HepG2 (cell line): Measurements from ENCODE around the gene AP2B1. TPM values are rescaled to one million over a fixed set of nuclear protein-coding genes. Genes with fewer than 3 reads are reported as not detected.

ENCODE experiments used
- HOXA9 ChIP-seq: sonication (generic); formaldehyde crosslinking; IDR thresholded peaks from 2 replicates; pipeline ENCODE4 v1.8.1; 2022; ENCODE audit warnings: missing genetic modification reagents, mild to moderate bottlenecking, moderate library complexity, borderline replicate concordance
- IRF2 ChIP-seq: IDR thresholded peaks from 2 replicates; pipeline ENCODE4 v1.6.1; 2018; ENCODE audit warnings: missing genetic modification reagents, missing compliant biosample characterization
- NAIF1 ChIP-seq: sonication (generic); formaldehyde crosslinking; IDR thresholded peaks from 2 replicates; pipeline ENCODE4 v1.5.0; 2020; ENCODE audit warnings: mild to moderate bottlenecking, missing genetic modification reagents, borderline replicate concordance
- XBP1 ChIP-seq: sonication (generic); formaldehyde crosslinking; IDR thresholded peaks from 2 replicates; pipeline ENCODE4 v1.5.0; 2020; ENCODE audit warnings: missing genetic modification reagents
- ZFP36 ChIP-seq: fragments of 150-350 bp; IDR thresholded peaks from 2 replicates; pipeline ENCODE4 v1.6.1; 2018; ENCODE audit warnings: borderline replicate concordance, low read length, low read depth; ENCODE audit not compliant: partially characterized antibody
- ZNF230 ChIP-seq: sonication (generic); formaldehyde crosslinking; IDR thresholded peaks from 2 replicates; pipeline ENCODE4 v1.4.0; 2020; ENCODE audit warnings: mild to moderate bottlenecking, missing genetic modification reagents
- ZNF282 ChIP-seq: fragments of 450-650 bp; IDR thresholded peaks from 2 replicates; pipeline ENCODE4 v1.6.1; 2018; ENCODE audit not compliant: partially characterized antibody
- ZNF484 ChIP-seq: sonication (generic); formaldehyde crosslinking; IDR thresholded peaks from 2 replicates; pipeline ENCODE4 v1.5.1; 2020; ENCODE audit warnings: mild to moderate bottlenecking, low read depth, missing genetic modification reagents, borderline replicate concordance
- ZNF660 ChIP-seq: sonication (generic); formaldehyde crosslinking; IDR thresholded peaks from 2 replicates; pipeline ENCODE4 v1.5.1; 2020; ENCODE audit warnings: mild to moderate bottlenecking, low read depth, missing genetic modification reagents, borderline replicate concordance
- polyA plus RNA-seq, 8 experiments: library from polyadenylated mRNA; depleted of rRNA in 3 of 8; stranded (reverse) in 7 of 8; unstranded in 1 of 8; fragments of >200 nt; fragmentation: Illumina TruSeq in 4 of 8; extraction: Trizol in 4 of 8; gene quantifications; 2 replicates each; pipeline versions ENCODE4 v1.2.1 to v1.2.3, GENCODE V29; 2011 to 2016; ENCODE audit warnings: low read depth in 4 of 8, missing spikeins in 1 of 8, mixed read lengths in 1 of 8; ENCODE audit not compliant: insufficient read depth in 1 of 8
- total RNA-seq, 5 experiments: library from RNA; depleted of rRNA; stranded (reverse); fragments of >200 nt; fragmentation: Illumina TruSeq; extraction: Trizol; gene quantifications; 2 replicates each; pipeline ENCODE4 v1.2.3, GENCODE V29; 2016; ENCODE audit warnings: low read depth in 1 of 5
- TF ChIP-seq, protein P1 (sequence below): IDR thresholded peaks from 2 replicates; pipeline ENCODE4 v1.6.1; 2016
- TF ChIP-seq, protein P2 (sequence below): sonication (generic); formaldehyde crosslinking; IDR thresholded peaks from 2 replicates; pipeline ENCODE4 v1.5.1; 2020; ENCODE audit warnings: mild to moderate bottlenecking, missing genetic modification reagents, borderline replicate concordance
- TF ChIP-seq, protein P3 (sequence below): IDR thresholded peaks from 2 replicates; pipeline ENCODE4 v1.6.1; 2018; ENCODE audit warnings: missing genetic modification reagents
- TF ChIP-seq, protein P4 (sequence below): sonication (generic); formaldehyde crosslinking; IDR thresholded peaks from 2 replicates; pipeline ENCODE4 v1.4.0; 2020; ENCODE audit warnings: missing genetic modification reagents, mild to moderate bottlenecking, borderline replicate concordance
- TF ChIP-seq, protein P5 (sequence below): sonication (generic); IDR thresholded peaks from 2 replicates; pipeline ENCODE4 v1.6.1; 2016; ENCODE audit warnings: low read depth, borderline replicate concordance

AP2B1 gene
- total and polyA plus RNA-seq, 2 of the 13 experiments (the other 11 are each of a cell fraction or from before 2014, with no cell fraction given), result 23.8 to 71.3 TPM

DNA sequence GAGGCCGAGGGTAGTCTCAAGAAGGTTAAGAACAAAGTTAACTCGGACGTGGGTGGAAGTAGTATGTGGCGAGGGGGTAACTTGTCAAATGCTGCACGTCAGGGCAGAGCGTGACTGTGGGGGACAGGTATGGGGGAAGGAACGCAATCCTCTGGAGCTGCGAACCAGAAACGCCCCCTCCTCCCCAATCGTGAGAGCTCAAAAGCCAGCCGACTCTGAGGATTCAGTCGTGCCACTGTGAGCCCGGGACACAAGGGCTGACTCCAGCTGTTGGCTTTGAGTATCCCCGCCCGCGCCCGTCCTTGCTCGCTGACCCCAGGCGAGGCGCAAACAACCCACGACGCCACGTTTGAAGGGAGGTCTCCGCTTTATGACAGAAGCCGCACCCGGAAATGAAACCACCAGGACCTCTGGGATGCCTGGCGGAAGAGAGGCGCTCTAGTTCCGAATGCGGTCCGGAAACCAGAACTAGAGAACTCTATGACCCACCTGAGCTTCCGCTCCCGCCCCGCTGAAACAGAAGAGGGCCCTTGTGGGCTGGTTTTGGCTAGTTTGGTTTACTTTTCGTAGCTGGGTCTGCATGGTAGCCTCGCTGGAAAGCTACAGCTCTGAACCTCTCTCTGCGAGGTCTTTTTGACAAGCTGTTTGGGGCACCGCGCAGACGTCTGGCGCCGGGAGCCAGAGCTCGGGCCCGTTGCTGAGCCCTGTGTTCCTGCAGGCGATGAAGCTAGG lies 8.8 kb upstream of the AP2B1 start, which contains the start of gene PEX12 (continued):
- TF ChIP-seq ZNF230 (CRISPR knock-in tag), result peak; percentile 69; the same call in 1 of the 2 replicates
- no peak for TF ChIP-seq ZFP36
- TF ChIP-seq ZNF660, result no peak
- peak; percentile 18; the same call in 1 of the 2 replicates for TF ChIP-seq HOXA9 (CRISPR knock-in tag)
- TF ChIP-seq IRF2 (CRISPR knock-in tag), result peak; percentile 93
- TF ChIP-seq NAIF1 (CRISPR knock-in tag), result no peak; the same call in 1 of the 2 replicates
- TF ChIP-seq, protein P1, sequence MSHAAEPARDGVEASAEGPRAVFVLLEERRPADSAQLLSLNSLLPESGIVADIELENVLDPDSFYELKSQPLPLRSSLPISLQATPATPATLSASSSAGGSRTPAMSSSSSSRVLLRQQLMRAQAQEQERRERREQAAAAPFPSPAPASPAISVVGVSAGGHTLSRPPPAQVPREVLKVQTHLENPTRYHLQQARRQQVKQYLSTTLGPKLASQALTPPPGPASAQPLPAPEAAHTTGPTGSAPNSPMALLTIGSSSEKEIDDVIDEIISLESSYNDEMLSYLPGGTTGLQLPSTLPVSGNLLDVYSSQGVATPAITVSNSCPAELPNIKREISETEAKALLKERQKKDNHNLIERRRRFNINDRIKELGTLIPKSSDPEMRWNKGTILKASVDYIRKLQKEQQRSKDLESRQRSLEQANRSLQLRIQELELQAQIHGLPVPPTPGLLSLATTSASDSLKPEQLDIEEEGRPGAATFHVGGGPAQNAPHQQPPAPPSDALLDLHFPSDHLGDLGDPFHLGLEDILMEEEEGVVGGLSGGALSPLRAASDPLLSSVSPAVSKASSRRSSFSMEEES, result peak; percentile 21; the same call in 1 of the 2 replicates
- no peak for TF ChIP-seq ZNF484 (CRISPR knock-in tag)
- TF ChIP-seq, protein P2, sequence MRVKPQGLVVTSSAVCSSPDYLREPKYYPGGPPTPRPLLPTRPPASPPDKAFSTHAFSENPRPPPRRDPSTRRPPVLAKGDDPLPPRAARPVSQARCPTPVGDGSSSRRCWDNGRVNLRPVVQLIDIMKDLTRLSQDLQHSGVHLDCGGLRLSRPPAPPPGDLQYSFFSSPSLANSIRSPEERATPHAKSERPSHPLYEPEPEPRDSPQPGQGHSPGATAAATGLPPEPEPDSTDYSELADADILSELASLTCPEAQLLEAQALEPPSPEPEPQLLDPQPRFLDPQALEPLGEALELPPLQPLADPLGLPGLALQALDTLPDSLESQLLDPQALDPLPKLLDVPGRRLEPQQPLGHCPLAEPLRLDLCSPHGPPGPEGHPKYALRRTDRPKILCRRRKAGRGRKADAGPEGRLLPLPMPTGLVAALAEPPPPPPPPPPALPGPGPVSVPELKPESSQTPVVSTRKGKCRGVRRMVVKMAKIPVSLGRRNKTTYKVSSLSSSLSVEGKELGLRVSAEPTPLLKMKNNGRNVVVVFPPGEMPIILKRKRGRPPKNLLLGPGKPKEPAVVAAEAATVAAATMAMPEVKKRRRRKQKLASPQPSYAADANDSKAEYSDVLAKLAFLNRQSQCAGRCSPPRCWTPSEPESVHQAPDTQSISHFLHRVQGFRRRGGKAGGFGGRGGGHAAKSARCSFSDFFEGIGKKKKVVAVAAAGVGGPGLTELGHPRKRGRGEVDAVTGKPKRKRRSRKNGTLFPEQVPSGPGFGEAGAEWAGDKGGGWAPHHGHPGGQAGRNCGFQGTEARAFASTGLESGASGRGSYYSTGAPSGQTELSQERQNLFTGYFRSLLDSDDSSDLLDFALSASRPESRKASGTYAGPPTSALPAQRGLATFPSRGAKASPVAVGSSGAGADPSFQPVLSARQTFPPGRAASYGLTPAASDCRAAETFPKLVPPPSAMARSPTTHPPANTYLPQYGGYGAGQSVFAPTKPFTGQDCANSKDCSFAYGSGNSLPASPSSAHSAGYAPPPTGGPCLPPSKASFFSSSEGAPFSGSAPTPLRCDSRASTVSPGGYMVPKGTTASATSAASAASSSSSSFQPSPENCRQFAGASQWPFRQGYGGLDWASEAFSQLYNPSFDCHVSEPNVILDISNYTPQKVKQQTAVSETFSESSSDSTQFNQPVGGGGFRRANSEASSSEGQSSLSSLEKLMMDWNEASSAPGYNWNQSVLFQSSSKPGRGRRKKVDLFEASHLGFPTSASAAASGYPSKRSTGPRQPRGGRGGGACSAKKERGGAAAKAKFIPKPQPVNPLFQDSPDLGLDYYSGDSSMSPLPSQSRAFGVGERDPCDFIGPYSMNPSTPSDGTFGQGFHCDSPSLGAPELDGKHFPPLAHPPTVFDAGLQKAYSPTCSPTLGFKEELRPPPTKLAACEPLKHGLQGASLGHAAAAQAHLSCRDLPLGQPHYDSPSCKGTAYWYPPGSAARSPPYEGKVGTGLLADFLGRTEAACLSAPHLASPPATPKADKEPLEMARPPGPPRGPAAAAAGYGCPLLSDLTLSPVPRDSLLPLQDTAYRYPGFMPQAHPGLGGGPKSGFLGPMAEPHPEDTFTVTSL, result no peak
- TF ChIP-seq XBP1, result no peak
- TF ChIP-seq, protein P3, sequence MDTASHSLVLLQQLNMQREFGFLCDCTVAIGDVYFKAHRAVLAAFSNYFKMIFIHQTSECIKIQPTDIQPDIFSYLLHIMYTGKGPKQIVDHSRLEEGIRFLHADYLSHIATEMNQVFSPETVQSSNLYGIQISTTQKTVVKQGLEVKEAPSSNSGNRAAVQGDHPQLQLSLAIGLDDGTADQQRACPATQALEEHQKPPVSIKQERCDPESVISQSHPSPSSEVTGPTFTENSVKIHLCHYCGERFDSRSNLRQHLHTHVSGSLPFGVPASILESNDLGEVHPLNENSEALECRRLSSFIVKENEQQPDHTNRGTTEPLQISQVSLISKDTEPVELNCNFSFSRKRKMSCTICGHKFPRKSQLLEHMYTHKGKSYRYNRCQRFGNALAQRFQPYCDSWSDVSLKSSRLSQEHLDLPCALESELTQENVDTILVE (CRISPR knock-in tag), result peak; percentile 62; the same call in 1 of the 2 replicates
- TF ChIP-seq, protein P4, sequence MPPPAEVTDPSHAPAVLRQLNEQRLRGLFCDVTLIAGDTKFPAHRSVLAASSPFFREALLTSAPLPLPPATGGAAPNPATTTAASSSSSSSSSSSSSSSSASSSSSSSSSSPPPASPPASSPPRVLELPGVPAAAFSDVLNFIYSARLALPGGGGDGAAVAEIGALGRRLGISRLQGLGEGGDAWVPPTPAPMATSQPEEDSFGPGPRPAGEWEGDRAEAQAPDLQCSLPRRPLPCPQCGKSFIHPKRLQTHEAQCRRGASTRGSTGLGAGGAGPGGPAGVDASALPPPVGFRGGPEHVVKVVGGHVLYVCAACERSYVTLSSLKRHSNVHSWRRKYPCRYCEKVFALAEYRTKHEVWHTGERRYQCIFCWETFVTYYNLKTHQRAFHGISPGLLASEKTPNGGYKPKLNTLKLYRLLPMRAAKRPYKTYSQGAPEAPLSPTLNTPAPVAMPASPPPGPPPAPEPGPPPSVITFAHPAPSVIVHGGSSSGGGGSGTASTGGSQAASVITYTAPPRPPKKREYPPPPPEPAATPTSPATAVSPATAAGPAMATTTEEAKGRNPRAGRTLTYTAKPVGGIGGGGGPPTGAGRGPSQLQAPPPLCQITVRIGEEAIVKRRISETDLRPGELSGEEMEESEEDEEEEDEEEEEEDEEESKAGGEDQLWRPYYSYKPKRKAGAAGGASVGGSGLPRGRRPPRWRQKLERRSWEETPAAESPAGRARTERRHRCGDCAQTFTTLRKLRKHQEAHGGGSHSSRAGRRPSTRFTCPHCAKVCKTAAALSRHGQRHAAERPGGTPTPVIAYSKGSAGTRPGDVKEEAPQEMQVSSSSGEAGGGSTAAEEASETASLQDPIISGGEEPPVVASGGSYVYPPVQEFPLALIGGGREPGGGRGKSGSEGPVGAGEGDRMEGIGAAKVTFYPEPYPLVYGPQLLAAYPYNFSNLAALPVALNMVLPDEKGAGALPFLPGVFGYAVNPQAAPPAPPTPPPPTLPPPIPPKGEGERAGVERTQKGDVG (CRISPR knock-in tag), result peak; percentile 72; the same call in 1 of the 2 replicates
- no peak for TF ChIP-seq ZNF282
- TF ChIP-seq, protein P5, sequence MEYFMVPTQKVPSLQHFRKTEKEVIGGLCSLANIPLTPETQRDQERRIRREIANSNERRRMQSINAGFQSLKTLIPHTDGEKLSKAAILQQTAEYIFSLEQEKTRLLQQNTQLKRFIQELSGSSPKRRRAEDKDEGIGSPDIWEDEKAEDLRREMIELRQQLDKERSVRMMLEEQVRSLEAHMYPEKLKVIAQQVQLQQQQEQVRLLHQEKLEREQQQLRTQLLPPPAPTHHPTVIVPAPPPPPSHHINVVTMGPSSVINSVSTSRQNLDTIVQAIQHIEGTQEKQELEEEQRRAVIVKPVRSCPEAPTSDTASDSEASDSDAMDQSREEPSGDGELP, result peak; percentile 64; the same call in 1 of the 2 replicates
